SU-DHL-6 (cell line): ENCODE measurements around the gene PPP1R7.

Experiments used
- EZH2phosphoT487 ChIP-seq: fragments of 200-600 bp; sonication (generic), shearing (Covaris generic); conservative IDR thresholded peaks from 2 replicates; pipeline ENCODE4 v1.6.1; 2018; ENCODE audit warnings: mild to moderate bottlenecking, antibody characterized with exemption, low read length, moderate library complexity, mixed read lengths
- TF ChIP-seq, protein P1 (sequence below): fragments of 200-600 bp; sonication (generic); IDR thresholded peaks from one replicate; pipeline ENCODE4 v1.5.1; 2017; ENCODE audit warnings: antibody characterized with exemption, mild to moderate bottlenecking, low read length, moderate library complexity; ENCODE audit not compliant: insufficient read depth, poor library complexity, severe bottlenecking

- TF ChIP-seq, protein P1, sequence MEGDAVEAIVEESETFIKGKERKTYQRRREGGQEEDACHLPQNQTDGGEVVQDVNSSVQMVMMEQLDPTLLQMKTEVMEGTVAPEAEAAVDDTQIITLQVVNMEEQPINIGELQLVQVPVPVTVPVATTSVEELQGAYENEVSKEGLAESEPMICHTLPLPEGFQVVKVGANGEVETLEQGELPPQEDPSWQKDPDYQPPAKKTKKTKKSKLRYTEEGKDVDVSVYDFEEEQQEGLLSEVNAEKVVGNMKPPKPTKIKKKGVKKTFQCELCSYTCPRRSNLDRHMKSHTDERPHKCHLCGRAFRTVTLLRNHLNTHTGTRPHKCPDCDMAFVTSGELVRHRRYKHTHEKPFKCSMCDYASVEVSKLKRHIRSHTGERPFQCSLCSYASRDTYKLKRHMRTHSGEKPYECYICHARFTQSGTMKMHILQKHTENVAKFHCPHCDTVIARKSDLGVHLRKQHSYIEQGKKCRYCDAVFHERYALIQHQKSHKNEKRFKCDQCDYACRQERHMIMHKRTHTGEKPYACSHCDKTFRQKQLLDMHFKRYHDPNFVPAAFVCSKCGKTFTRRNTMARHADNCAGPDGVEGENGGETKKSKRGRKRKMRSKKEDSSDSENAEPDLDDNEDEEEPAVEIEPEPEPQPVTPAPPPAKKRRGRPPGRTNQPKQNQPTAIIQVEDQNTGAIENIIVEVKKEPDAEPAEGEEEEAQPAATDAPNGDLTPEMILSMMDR, result no peak
- TF ChIP-seq EZH2phosphoT487, result no peak
Observed at GRCh38 chr2:241142593-241142992, 7.7 kb upstream of the PPP1R7 start.
